Measurements from ENCODE around the gene PIBF1. TPM values are rescaled to one million over a fixed set of nuclear protein-coding genes. Genes with fewer than 3 reads are reported as not detected.

PIBF1 gene
- total and polyA plus RNA-seq, 10 of the 15 experiments (the other 5 are each of a cell fraction or from before 2014, with no cell fraction given): 6.4 to 24.5 (median 11.1) TPM

GRCh38 chr13:72820898-72821279 lies 39.0 kb downstream of the PIBF1 start:
- Histone ChIP-seq H3K4me1 (ENCODE audit: control insufficient read depth, insufficient read depth, low read length) (no peaks in the 10 kb centered on the region), H3K9ac (ENCODE audit: control insufficient read depth, insufficient read depth, low read length) (no peak overlapping the region), H3K27me3 (replicated peaks in 1 of 2; ENCODE audit: control insufficient read depth in 2 of 2, insufficient read depth in 2 of 2, low read length in 1 of 2) (no peaks in the 10 kb centered on the region), H3K79me2 (ENCODE audit: control insufficient read depth, insufficient read depth, low read length) (no peaks in the 10 kb centered on the region), H2AFZ (ENCODE audit: control insufficient read depth, low read depth, low read length) (no peak overlapping the region), H3K9me3 (replicated peaks; ENCODE audit: control insufficient read depth, insufficient read depth, low read length) (no peaks in the 10 kb centered on the region), H3K4me2 (ENCODE audit: control insufficient read depth, insufficient read depth) (no peak overlapping the region), H4K20me1 (ENCODE audit: control insufficient read depth, insufficient read depth) (no peaks in the 10 kb centered on the region), H3K36me3 (ENCODE audit: control insufficient read depth in 2 of 2, insufficient read depth in 2 of 2, low read length in 1 of 2) (peaks cover 0 to 5% of the 10 kb centered on the region in 2 experiments; a peak in 3 of 4 replicates), H3K4me3 (no peak overlapping the region), H3K27ac (ENCODE audit: control insufficient read depth, insufficient read depth) (no peak overlapping the region)
- TF ChIP-seq PML (IDR thresholded peaks at IDR 0.05; ENCODE audit: low read length): no peak
- no peak for TF ChIP-seq RUNX3 (IDR thresholded peaks at IDR 0.05; ENCODE audit: low read length)
- no peak for ATAC-seq
- intact Hi-C loops (cut with micrococcal nuclease; ENCODE audit: unreplicated experiment): no loop called here
- no peak for FAIRE-seq
- ChIA-PET POLR2A (no interaction called here), RAD21 (ENCODE audit: unreplicated experiment) (no interaction called here), SMC1A (ENCODE audit: uncharacterized antibody, unreplicated experiment) (no interaction called here), CTCF (interaction anchor here (3.0 kb wide), 1 partner anchor 13 kb away, joined by 13 read pairs; no protein-coding TSS in a partner anchor)
- in situ Hi-C loops (cut with MboI): loop anchor here (25.0 kb wide), 1 partner anchor 591 kb away; no protein-coding TSS in a partner anchor
- no peak for DNase-seq (ENCODE audit: low read depth, low spot score)
- BruUV-seq (replicated peaks): no TSS peak
- 100% methylated on average over 1 of the region's 1 CpG for WGBS (ENCODE audit: insufficient coverage, insufficient replicate concordance, low lambda C conversion rate, missing lambda C conversion rate)

DNA sequence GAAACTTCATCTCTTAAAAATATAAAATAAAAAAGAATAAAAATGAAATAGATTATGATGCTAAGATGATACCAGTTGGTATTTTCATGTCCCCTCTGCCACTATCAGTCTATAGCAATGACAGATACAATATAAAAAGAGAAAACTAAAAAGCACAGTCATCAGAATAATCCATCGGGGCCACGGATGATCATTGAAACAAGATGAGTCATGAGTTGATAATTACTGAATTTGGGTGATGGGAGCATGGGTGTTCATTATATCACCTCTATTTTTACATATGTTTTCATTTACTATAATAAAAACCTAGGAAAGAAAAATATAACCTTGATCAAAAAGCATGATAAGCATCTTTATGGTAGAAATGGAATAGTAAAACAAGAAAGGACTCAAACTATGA lies 41.1 kb downstream of the PIBF1 start:
- Histone ChIP-seq H2AFZ (ENCODE audit: control insufficient read depth, low read depth, low read length) (no peak overlapping the region), H3K9ac (ENCODE audit: control insufficient read depth, insufficient read depth, low read length) (no peak overlapping the region), H3K9me3 (replicated peaks; ENCODE audit: control insufficient read depth, insufficient read depth, low read length) (no peaks in the 10 kb centered on the region), H3K4me1 (ENCODE audit: control insufficient read depth, insufficient read depth, low read length) (no peaks in the 10 kb centered on the region), H3K4me3 (no peak overlapping the region), H3K27me3 (replicated peaks in 1 of 2; ENCODE audit: control insufficient read depth in 2 of 2, insufficient read depth in 2 of 2, low read length in 1 of 2) (no peaks in the 10 kb centered on the region), H3K36me3 (ENCODE audit: control insufficient read depth in 2 of 2, insufficient read depth in 2 of 2, low read length in 1 of 2) (peaks cover 0 to 5% of the 10 kb centered on the region in 2 experiments; a peak in 3 of 4 replicates), H3K4me2 (ENCODE audit: control insufficient read depth, insufficient read depth) (no peak overlapping the region), H4K20me1 (ENCODE audit: control insufficient read depth, insufficient read depth) (no peaks in the 10 kb centered on the region), H3K79me2 (ENCODE audit: control insufficient read depth, insufficient read depth, low read length) (no peaks in the 10 kb centered on the region), H3K27ac (ENCODE audit: control insufficient read depth, insufficient read depth) (no peak overlapping the region)
- ChIA-PET CTCF (interaction anchor here (1.1 to 1.3 kb wide), 2 partner anchors 13 to 17 kb away, joined by 3 read pairs; no protein-coding TSS in a partner anchor), RAD21 (ENCODE audit: unreplicated experiment) (no interaction called here), SMC1A (ENCODE audit: uncharacterized antibody, unreplicated experiment) (no interaction called here), POLR2A (no interaction called here)
- ATAC-seq (no peak), DNase-seq (ENCODE audit: low read depth, low spot score) (no peak), FAIRE-seq (no peak)
- intact Hi-C loops (cut with micrococcal nuclease; ENCODE audit: unreplicated experiment) (no loop called here), in situ Hi-C loops (cut with MboI) (loop anchor here (25.0 kb wide), 1 partner anchor 589 kb away; no protein-coding TSS in a partner anchor)
- no TSS peak for BruUV-seq (replicated peaks)
- WGBS (ENCODE audit: insufficient coverage, insufficient replicate concordance, low lambda C conversion rate, missing lambda C conversion rate): 100% methylated on average over 2 of the region's 2 CpGs
- TF ChIP-seq JUNB (IDR thresholded peaks at IDR 0.05) (no peak), HDAC6 (IDR thresholded peaks at IDR 0.05; ENCODE audit: unreplicated experiment) (no peak), CREM (IDR thresholded peaks at IDR 0.05; ENCODE audit: low read depth) (no peak), ZZZ3 (IDR thresholded peaks at IDR 0.05; ENCODE audit: control insufficient read depth, insufficient read length, low read depth) (no peak), CEBPB (IDR thresholded peaks at IDR 0.05; ENCODE audit: borderline replicate concordance in 1 of 2, low read depth in 2 of 2, low read length in 2 of 2) (no peak), SMAD1 (IDR thresholded peaks at IDR 0.05; ENCODE audit: low read depth, partially characterized antibody) (no peak)
- TF ChIP-seq, protein P1, sequence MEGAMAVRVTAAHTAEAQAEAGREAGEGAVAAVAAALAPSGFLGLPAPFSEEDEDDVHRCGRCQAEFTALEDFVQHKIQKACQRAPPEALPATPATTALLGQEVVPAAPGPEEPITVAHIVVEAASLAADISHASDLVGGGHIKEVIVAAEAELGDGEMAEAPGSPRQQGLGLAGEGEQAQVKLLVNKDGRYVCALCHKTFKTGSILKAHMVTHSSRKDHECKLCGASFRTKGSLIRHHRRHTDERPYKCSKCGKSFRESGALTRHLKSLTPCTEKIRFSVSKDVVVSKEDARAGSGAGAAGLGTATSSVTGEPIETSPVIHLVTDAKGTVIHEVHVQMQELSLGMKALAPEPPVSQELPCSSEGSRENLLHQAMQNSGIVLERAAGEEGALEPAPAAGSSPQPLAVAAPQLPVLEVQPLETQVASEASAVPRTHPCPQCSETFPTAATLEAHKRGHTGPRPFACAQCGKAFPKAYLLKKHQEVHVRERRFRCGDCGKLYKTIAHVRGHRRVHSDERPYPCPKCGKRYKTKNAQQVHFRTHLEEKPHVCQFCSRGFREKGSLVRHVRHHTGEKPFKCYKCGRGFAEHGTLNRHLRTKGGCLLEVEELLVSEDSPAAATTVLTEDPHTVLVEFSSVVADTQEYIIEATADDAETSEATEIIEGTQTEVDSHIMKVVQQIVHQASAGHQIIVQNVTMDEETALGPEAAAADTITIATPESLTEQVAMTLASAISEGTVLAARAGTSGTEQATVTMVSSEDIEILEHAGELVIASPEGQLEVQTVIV (IDR thresholded peaks at IDR 0.05; ENCODE audit: borderline replicate concordance, partially characterized antibody): no peak
- TF ChIP-seq, protein P2, sequence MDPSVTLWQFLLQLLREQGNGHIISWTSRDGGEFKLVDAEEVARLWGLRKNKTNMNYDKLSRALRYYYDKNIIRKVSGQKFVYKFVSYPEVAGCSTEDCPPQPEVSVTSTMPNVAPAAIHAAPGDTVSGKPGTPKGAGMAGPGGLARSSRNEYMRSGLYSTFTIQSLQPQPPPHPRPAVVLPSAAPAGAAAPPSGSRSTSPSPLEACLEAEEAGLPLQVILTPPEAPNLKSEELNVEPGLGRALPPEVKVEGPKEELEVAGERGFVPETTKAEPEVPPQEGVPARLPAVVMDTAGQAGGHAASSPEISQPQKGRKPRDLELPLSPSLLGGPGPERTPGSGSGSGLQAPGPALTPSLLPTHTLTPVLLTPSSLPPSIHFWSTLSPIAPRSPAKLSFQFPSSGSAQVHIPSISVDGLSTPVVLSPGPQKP (IDR thresholded peaks at IDR 0.05; ENCODE audit: low read depth, low read length): no peak
- TF ChIP-seq, protein P3, sequence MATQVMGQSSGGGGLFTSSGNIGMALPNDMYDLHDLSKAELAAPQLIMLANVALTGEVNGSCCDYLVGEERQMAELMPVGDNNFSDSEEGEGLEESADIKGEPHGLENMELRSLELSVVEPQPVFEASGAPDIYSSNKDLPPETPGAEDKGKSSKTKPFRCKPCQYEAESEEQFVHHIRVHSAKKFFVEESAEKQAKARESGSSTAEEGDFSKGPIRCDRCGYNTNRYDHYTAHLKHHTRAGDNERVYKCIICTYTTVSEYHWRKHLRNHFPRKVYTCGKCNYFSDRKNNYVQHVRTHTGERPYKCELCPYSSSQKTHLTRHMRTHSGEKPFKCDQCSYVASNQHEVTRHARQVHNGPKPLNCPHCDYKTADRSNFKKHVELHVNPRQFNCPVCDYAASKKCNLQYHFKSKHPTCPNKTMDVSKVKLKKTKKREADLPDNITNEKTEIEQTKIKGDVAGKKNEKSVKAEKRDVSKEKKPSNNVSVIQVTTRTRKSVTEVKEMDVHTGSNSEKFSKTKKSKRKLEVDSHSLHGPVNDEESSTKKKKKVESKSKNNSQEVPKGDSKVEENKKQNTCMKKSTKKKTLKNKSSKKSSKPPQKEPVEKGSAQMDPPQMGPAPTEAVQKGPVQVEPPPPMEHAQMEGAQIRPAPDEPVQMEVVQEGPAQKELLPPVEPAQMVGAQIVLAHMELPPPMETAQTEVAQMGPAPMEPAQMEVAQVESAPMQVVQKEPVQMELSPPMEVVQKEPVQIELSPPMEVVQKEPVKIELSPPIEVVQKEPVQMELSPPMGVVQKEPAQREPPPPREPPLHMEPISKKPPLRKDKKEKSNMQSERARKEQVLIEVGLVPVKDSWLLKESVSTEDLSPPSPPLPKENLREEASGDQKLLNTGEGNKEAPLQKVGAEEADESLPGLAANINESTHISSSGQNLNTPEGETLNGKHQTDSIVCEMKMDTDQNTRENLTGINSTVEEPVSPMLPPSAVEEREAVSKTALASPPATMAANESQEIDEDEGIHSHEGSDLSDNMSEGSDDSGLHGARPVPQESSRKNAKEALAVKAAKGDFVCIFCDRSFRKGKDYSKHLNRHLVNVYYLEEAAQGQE (IDR thresholded peaks at IDR 0.05; ENCODE audit: low read depth, low read length): no peak

Measured in GM12878 (cell line).